Measurements from ENCODE around the gene CTRL.

- no peak for TF ChIP-seq FOXK2 (IDR thresholded peaks at IDR 0.05)
- TF ChIP-seq SUZ12 (IDR thresholded peaks at IDR 0.05), result no peak
Measured at GRCh38 chr16:67909056-67909742, 22.5 kb downstream of the CTRL start.

Measured in HEK293T (cell line).